ENCODE data around the gene INPP1.
A peak's percentile ranks its signal among the peaks of the same experiment; 100 is the strongest.

Gene INPP1

GRCh38 chr2:190340369-190340768, 3.0 kb upstream of the INPP1 start:
- no peak for TF ChIP-seq CTCF (IDR thresholded peaks at IDR 0.05; ENCODE audit: low read depth, low read length, missing control alignments)
- no peak for DNase-seq (ENCODE audit: extremely low read depth, low read depth)
- no peak overlapping the region for H3K4me3 ChIP-seq (replicated peaks; ENCODE audit: low read depth, low read length)

- TF ChIP-seq CTCF (IDR thresholded peaks at IDR 0.05; ENCODE audit: low read depth, low read length, missing control alignments) = no peak
- no peak overlapping the region for H3K4me3 ChIP-seq (replicated peaks; ENCODE audit: low read depth, low read length)
- no peak for DNase-seq (ENCODE audit: extremely low read depth, low read depth)
Measured at GRCh38 chr2:190342611-190343010, 778 bp upstream of the INPP1 start.

- TF ChIP-seq CTCF (IDR thresholded peaks at IDR 0.05; ENCODE audit: low read depth, low read length, missing control alignments) = no peak
- H3K4me3 ChIP-seq (replicated peaks; ENCODE audit: low read depth, low read length) = peak overlapping the region; percentile 65
- DNase-seq (ENCODE audit: extremely low read depth, low read depth) = no peak
Measured at GRCh38 chr2:190343089-190343535, 277 bp upstream of the INPP1 start.

GRCh38 chr2:190344276-190344827, 963 bp downstream of the INPP1 start:
- TF ChIP-seq CTCF (IDR thresholded peaks at IDR 0.05; ENCODE audit: low read depth, low read length, missing control alignments) = peak; percentile 26
- H3K4me3 ChIP-seq (replicated peaks; ENCODE audit: low read depth, low read length) = peak overlapping the region; percentile 65
- no peak for DNase-seq (ENCODE audit: extremely low read depth, low read depth)

- no peak overlapping the region for H3K4me3 ChIP-seq (replicated peaks; ENCODE audit: low read depth, low read length)
- no peak for TF ChIP-seq CTCF (IDR thresholded peaks at IDR 0.05; ENCODE audit: low read depth, low read length, missing control alignments)
- no peak for DNase-seq (ENCODE audit: extremely low read depth, low read depth)
Measured at GRCh38 chr2:190350371-190350770, 7.0 kb downstream of the INPP1 start.

GRCh38 chr2:190351955-190352354, 8.6 kb downstream of the INPP1 start:
- no peak overlapping the region for H3K4me3 ChIP-seq (replicated peaks; ENCODE audit: low read depth, low read length)
- TF ChIP-seq CTCF (IDR thresholded peaks at IDR 0.05; ENCODE audit: low read depth, low read length, missing control alignments) = no peak
- DNase-seq (ENCODE audit: extremely low read depth, low read depth) = no peak
